Heart left ventricle (tissue), 13 donors: ENCODE data around the gene ANKRD11.

ENCODE experiments used
- POLR2A ChIP-seq, 2 donors: fragments of 450-650 bp; IDR thresholded peaks; one replicate each; pipeline ENCODE4 v1.6.1; 2017; ENCODE audit warnings: antibody characterized with exemption in 2 of 2, mild to moderate bottlenecking in 2 of 2, moderate library complexity in 2 of 2
- TF ChIP-seq, protein P1 (sequence below), 12 donors: fragments of 200-600 bp; sonication (generic) in 4 of 12; IDR thresholded peaks; one replicate each; pipeline versions ENCODE4 v1.5.0 to v1.8.0; 2018 to 2022; ENCODE audit warnings: antibody characterized with exemption in 12 of 12, mild to moderate bottlenecking in 5 of 12
- donor health status: ischemic (EF 13 %, LVEDD 7.1; RV severe dilation, severe dysfunction).
- donor health status: DM: no; HTN: yes; CAD: no.
- donor health status: DM: no; HTN: no; CAD: no.
- donor health status: ischemic (EF 25% LVEDD 6.9; RV normal size, moderate dysfunction).
- donor health status: ischemic (EF 25% LVEDD 5.7; RV mildly dilated, moderate dysfunction).
- donor health status: ischemic (EF 35%, LVEDD 5.7; RV mildly dilated, moderate dysfunction).
- donor health status: nonischemic (EF 11% LVEDD 7.7; RV severe dilation, severe dysfunction).
- donor health status: DM: yes; HTN: yes; CAD: no.
- donor health status: PGD.
- donor health status: ischemic (EF 29% LVEDD 5.4; RV normal size, mild dysfunction).
- donor health status: nonischemic (EF 23%, LVEDD 6.1; RV moderate dilation, normal function).

DNA sequence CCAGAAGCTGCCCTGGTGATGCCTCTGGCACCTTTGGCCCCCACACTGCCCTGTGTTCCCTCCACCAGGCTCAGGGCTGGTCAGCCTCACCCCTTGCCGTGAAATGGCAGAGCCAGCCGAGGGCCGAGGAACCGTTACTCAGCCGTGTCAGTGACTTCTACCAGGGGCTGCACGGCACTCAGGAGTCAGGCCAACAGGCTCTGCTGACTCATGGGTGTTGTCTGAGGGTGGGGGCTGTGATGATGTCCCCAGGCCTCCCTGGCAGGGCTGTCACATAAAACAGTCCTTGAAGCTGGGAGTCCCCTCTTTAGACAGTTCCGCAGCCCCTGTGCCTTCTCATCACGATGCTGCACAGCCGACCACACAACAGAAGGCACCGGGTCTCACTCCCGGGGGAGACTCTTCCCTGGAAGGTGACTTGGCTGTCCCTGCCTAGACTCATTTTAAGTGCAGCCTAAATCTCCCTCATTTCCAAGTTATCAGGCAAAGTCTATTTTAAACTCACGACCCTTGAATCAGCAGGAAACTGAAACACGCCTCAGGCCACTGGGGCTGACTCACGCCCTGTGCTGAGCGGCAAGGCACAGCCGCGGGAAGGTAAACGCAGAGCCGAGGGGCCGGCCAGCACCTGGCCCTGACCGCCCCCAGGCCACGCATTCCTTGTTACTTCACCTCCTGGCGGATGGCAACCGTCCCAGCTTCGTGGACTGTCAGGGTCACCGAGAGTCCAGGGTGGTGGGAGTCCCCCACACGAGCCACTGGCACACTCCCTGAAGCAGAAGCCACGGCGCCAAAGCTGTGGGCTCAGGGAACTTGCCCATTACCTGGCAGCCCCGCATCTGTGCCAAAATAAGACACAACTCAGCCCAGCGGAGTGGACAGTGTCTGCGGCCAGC is 170.2 kb downstream of the ANKRD11 start:
- TF ChIP-seq, protein P1, sequence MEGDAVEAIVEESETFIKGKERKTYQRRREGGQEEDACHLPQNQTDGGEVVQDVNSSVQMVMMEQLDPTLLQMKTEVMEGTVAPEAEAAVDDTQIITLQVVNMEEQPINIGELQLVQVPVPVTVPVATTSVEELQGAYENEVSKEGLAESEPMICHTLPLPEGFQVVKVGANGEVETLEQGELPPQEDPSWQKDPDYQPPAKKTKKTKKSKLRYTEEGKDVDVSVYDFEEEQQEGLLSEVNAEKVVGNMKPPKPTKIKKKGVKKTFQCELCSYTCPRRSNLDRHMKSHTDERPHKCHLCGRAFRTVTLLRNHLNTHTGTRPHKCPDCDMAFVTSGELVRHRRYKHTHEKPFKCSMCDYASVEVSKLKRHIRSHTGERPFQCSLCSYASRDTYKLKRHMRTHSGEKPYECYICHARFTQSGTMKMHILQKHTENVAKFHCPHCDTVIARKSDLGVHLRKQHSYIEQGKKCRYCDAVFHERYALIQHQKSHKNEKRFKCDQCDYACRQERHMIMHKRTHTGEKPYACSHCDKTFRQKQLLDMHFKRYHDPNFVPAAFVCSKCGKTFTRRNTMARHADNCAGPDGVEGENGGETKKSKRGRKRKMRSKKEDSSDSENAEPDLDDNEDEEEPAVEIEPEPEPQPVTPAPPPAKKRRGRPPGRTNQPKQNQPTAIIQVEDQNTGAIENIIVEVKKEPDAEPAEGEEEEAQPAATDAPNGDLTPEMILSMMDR (IDR thresholded peaks at IDR 0.05) = no peak
- TF ChIP-seq POLR2A (IDR thresholded peaks at IDR 0.05) = no peak
